Fibroblast of skin of right biceps (primary cell): ENCODE measurements around the gene CAPN10.
"Not testable (repeated sequence)": the region's sequence is repeated elsewhere in the genome, so short reads cannot be mapped to it uniquely, and the experiment has no call there.

Source experiments
- DNase-seq: peaks from one replicate; pipeline ENCODE4 v3.0.0-alpha.2; 2013

The CAPN10 gene, protein sequence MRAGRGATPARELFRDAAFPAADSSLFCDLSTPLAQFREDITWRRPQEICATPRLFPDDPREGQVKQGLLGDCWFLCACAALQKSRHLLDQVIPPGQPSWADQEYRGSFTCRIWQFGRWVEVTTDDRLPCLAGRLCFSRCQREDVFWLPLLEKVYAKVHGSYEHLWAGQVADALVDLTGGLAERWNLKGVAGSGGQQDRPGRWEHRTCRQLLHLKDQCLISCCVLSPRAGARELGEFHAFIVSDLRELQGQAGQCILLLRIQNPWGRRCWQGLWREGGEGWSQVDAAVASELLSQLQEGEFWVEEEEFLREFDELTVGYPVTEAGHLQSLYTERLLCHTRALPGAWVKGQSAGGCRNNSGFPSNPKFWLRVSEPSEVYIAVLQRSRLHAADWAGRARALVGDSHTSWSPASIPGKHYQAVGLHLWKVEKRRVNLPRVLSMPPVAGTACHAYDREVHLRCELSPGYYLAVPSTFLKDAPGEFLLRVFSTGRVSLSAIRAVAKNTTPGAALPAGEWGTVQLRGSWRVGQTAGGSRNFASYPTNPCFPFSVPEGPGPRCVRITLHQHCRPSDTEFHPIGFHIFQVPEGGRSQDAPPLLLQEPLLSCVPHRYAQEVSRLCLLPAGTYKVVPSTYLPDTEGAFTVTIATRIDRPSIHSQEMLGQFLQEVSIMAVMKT

GRCh38 chr2:240586198-240586918, at the start of gene CAPN10:
TSS of gene CAPN10 (plus strand) at chr2:240586734. CDS start at chr2:240586912, 178 bp downstream.
- peak; percentile 94 for DNase-seq

DNA sequence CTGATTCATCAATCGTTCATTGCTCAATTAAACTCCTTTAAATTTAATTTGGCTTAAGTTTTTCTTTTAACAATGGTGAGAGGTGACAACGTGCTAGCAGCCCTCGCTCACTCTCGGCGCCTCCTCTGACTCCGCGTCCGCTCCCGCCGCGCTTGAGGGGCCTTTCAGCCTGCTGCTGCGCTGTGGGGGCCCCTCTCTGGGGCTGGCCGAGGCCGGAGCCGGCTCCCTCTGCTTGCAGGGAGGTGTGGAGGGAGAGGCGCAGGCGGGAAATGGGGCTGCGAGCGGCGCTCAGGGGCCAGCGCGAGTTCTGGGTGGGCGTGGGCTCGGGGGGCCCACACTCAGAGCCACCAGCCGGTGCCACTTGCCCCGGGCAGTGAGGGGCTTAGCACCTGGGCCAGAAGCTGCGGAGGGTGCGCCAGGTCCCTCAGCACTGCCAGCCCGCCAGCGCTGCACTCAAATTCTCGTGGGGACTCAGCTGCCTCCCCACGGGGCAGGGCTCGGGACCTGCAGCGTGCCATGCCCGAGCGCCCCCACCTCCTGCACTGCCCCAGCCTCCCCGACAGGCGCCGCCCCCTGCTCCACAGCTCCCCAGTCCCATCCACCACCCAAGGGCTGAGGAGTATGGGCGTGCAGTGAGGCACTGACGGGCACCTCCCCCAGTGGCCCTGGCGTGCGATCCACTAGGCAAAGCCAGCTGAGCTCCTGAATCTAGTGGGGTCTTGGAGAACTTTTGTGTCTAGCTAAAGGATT, 48.3 kb upstream of the CAPN10 start:
- DNase-seq: no peak

DNA sequence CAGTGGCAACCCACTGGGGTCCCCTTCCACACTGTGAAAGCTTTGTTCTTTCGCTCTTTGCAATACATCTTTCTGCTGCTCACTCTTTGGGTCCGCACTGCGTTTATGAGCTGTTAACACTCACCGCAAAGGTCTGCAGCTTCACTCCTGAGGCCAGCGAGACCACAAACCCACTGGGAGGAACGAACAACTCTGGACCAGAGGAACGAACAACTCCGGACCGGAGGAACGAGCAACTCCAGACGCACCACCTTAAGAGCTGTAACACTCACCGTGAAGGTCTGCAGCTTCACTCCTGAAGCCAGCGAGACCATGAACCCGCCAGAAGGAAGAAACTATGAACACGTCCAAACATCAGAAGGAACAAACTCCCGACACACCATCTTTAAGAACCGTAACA, 47.4 kb upstream of the CAPN10 start:
- not testable (repeated sequence) for DNase-seq

DNA sequence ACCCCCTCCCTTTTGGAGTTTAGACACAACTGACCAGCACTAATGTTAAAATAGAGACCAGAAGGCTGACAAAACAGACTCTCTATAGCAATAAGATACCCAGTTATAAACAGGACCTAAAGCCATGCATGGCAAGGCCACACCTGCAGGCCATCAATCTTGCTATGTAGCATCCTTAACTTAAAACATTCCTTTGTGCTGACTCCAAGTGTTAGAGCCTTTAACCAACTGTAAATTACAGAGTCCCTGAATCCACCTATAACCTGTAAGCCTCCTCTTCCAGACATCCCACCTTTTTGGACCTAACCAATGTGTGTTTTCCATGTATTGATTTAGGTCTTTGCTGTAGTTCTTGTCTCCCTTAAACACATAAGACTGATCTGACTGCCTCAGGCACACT, 46.6 kb upstream of the CAPN10 start:
- no peak for DNase-seq

DNA sequence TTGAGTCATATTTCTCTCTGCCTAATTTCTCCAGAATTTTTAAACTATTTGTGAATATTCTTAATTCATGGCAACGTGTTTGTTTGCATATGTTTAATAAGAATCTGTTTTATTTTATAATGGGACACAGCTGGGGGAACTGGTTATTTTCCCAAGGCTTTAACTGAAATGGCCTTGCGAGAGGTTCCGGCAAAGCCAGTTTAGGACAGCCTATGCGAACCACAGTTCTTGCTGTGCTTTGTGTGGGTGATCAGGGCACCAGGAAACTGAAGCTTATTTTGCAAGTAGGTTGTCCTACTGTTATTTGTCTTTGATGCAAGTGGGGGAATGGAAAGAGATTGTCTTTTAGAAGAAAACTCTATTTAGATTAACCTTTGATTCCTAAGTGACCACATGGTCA, 35.2 kb upstream of the CAPN10 start:
- DNase-seq: no peak

GRCh38 chr2:240551811-240552210, 34.7 kb upstream of the CAPN10 start:
- no peak for DNase-seq

GRCh38 chr2:240553956-240554480, 32.5 kb upstream of the CAPN10 start:
- DNase-seq: no peak

- DNase-seq: no peak
Observed at GRCh38 chr2:240554767-240555493, 31.6 kb upstream of the CAPN10 start.

DNA sequence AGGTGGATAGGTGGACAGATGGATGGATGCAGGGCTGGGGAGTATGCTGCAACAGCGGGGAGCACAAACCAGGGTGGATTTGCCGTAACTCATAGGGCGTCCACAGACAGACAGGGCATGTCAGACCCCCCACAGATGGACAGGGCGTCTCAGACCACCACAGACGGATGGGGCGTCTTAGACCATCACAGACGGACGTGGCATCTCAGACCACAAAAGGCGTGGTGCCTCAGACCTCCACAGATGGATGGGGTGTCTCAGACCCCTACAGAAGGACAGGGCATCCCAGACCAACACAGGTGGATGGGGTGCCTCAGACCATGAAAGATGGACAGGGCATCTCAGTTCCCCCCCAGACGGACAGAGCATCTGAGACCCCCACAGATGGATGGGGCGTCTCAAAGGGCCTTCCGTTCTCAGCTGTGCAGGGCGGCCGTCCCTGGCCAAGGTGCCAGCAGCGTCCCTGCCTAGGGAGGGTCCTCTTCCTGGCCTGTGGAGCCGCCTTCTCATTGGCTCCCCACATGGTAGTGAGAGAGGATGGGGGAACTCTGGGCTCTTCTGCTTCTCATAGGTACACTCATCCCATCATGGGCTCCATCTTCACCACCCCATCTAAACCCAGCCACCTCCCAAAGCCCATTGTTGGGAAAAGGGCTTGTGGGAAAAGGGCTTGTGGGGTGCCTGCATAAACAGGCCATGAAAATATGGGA, 30.8 kb upstream of the CAPN10 start:
- DNase-seq: no peak

DNA sequence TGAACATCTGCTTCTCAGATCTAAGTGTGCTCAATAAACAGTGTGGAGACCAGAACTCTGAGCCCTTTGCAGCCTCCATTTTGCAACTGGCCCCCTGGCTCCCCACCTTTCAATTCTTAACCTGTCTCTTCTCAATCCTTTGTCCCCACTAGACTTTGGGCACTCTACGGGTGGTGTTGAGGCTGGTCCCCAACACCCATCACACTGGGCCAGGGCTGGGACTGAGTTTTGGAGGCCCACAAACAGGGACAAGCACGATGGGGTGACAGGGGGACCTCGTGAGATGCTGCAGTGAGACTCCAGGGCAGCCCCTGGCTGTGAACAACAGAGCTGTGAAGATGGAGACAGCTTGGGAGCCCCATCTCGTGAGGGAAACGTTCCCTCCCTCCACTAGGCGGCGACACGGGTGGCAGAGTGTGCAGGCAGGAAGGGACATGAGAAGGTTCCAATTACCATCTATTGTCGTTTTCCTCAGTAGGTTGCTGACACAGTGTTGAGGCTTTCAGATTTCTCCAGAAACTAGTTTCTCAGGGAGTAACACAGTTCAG, 29.9 kb upstream of the CAPN10 start:
- peak; percentile 64 for DNase-seq

- DNase-seq: no peak
Observed at GRCh38 chr2:240557101-240557751, 29.3 kb upstream of the CAPN10 start.

DNA sequence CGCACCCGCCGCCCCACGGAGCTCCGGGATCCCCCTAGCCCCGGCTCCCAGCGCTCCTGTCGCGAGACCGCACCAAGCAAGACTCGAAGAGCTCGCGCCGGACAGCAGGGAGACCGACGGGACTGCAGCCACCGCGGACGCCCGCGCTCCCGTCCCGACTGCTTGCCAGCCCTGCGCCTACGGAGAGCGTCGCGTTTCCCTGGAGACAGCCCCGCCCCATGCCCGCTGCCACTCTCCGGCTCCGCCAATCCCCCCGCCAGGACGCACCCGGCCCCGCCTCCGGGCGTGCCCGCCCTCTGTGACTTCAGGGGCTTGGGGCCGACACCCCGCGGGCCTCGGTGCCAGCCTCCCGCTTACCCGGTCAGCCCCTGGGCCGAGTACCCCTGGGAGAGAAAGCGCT, 28.7 kb upstream of the CAPN10 start, which contains the start of gene ANKMY1:
ANKMY1 (minus strand) TSS at position 181 of the 400 bp plus-strand sequence. CDS start 653 bp downstream, outside the sequence.
- peak; percentile 76 for DNase-seq

- DNase-seq: no peak
Observed at GRCh38 chr2:240558236-240558761, 28.2 kb upstream of the CAPN10 start.

- DNase-seq: no peak
Observed at GRCh38 chr2:240559286-240559685, 27.2 kb upstream of the CAPN10 start.

DNA sequence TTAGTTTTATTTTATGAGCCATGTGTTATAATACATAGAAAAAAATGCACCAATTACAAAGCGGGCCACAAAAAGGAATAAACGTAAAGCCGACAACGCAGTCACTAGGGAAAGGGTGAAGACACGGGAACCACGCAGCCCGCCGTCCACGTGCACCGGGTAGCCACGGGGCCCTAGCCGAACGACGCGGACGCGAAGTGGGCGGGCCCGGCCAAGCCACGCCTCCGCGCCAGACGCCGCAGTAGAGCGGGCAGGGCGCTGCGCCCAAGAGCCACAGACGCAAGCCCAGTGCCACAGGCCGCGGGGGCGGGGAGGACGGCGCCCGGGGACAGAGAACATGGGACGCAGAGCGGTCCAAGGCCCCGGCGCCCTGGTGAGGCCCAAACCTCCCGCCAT, 26.5 kb upstream of the CAPN10 start, which contains the start of gene DUSP28:
DUSP28 (plus strand) TSS at position 274 of the 396 bp plus-strand sequence. CDS start 328 bp downstream, outside the sequence.
- DNase-seq: peak; percentile 86

DNA sequence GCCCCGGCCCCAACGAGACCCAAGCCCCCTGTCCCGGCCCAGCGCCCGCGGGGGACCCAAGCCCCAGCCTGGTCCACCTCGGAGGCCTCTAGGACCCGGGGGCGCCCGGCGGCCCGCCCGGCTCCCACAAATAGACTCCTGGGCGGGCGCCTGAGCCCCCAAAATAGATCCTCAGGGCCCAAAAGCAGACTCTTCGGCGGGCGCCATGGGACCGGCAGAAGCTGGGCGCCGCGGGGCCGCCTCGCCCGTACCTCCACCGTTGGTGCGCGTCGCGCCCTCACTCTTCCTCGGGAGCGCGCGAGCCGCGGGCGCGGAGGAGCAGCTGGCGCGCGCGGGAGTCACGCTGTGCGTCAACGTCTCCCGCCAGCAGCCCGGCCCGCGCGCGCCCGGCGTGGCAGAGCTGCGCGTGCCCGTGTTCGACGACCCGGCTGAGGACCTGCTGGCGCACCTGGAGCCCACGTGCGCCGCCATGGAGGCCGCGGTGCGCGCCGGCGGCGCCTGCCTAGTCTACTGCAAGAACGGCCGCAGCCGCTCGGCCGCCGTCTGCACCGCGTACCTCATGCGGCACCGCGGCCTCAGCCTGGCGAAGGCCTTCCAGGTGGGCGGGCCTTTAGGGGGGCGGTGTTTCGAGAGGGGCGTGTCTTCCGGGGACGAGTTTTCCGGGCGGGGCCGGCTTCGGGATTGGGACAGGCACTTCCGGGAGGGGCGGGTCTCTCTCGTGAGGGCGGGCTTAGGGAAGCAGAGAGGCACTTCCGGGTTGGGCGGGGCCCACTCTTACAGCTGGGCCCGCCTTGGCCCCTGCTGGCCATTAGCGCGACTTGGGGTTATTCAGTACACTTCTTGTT, 25.8 kb upstream of the CAPN10 start:
- DNase-seq: peak; percentile 98

DNA sequence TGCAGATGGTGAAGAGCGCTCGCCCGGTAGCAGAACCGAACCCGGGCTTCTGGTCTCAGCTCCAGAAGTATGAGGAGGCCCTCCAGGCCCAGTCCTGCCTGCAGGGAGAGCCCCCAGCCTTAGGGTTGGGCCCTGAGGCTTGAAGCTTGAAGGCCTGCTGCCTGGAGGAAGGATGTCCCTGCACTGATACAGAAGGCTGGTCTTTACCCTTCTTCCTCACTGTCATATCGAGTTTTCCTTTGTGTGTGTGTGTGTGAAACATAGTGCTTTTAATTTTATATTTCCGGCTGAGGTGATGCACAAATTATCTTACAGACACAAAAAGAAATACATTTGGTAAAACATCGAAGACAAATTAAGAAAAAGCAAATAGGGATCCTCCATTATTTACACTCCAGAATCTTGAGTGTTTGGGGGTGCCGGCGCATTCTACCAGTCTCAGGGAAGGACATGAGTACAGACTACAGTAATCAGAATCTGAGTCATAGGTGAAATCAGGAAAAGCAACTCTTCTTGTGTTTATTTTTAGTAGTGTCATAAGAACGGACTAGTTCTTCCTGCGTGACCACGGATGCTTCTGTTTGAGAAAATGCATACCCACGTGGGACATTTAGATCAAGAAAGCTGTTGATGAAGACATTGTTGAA, 25.1 kb upstream of the CAPN10 start:
- DNase-seq: peak; percentile 73

DNA sequence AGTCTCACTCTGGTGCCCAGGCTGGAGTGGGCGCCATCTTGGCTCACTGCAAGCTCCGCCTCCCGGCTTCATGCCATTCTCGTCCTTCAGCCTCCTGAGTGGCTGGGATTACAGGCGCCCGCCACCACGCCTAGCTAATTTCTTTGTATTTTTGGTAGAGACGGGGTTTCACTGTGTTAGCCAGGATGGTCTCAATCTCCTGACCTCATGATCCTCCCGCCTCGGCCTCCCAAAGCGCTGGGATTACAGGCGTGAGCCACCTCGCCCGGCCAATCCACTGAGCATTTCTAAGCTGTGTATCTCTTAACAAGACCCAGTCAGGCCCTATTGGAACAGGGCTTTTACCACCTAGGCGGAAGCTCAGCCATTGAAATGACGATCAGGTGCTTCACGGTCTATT, 23.3 kb upstream of the CAPN10 start:
- not testable (repeated sequence) for DNase-seq
